Naive B cell (primary cell): ENCODE measurements around the gene ACTR8. TPM values are rescaled to one million over a fixed set of nuclear protein-coding genes. Genes with fewer than 3 reads are reported as not detected.
A peak's percentile ranks its signal among the peaks of the same experiment; 100 is the strongest.

Experiments used
- ATAC-seq, 2 donors: fragments of 150-1000 bp; cut with Tn5 transposase; 2 replicates each; pipeline ENCODE4 v1.10.0; 2021; ENCODE audit warnings: low read depth in 2 of 2, mild to moderate bottlenecking in 2 of 2, moderate library complexity in 2 of 2
- DNase-seq: peaks from one replicate; pipeline ENCODE4 v3.0.0; 2022
- H3K27ac Mint-ChIP-seq, 6 donors: one replicate each; pipeline ENCODE4 v1.8.0; 2020 to 2022; ENCODE audit warnings: mild to moderate bottlenecking in 6 of 6, mixed read lengths in 6 of 6, moderate library complexity in 5 of 6, inconsistent platforms in 2 of 6
- H3K27me3 Mint-ChIP-seq, 3 donors: one replicate each; pipeline ENCODE4 v1.8.0; 2021 to 2022; ENCODE audit warnings: mixed read lengths in 3 of 3, mild to moderate bottlenecking in 1 of 3
- H3K36me3 Mint-ChIP-seq, 2 donors: one replicate each; pipeline ENCODE4 v1.8.0; 2020 to 2022; ENCODE audit warnings: mixed read lengths in 2 of 2, inconsistent platforms in 1 of 2, mild to moderate bottlenecking in 1 of 2
- H3K4me1 Mint-ChIP-seq, 3 donors: one replicate each; pipeline ENCODE4 v1.8.0; 2020 to 2022; ENCODE audit warnings: mixed read lengths in 3 of 3, inconsistent platforms in 1 of 3, mild to moderate bottlenecking in 1 of 3, moderate library complexity in 1 of 3
- H3K4me3 Mint-ChIP-seq, 8 donors: one replicate each; pipeline ENCODE4 v1.8.0; 2020 to 2022; ENCODE audit warnings: mild to moderate bottlenecking in 8 of 8, mixed read lengths in 8 of 8, moderate library complexity in 8 of 8, inconsistent platforms in 2 of 8
- H3K9me3 Mint-ChIP-seq, 7 donors: one replicate each; pipeline ENCODE4 v1.8.0; 2020 to 2022; ENCODE audit warnings: mixed read lengths in 7 of 7, mild to moderate bottlenecking in 5 of 7, inconsistent platforms in 2 of 7, moderate library complexity in 1 of 7
- polyA plus RNA-seq, 6 donors: library from polyadenylated mRNA; unstranded; fragments of 300-500 nt; fragmentation: Illumina TruSeq; gene quantifications; one replicate each; pipeline ENCODE4 v1.2.3, GENCODE V29; 2021; ENCODE audit warnings: low read depth in 6 of 6

ACTR8 gene
- polyA plus RNA-seq, 6 donors from 2014 or later, result 8.3 to 26.6 (median 15.4) TPM

DNA sequence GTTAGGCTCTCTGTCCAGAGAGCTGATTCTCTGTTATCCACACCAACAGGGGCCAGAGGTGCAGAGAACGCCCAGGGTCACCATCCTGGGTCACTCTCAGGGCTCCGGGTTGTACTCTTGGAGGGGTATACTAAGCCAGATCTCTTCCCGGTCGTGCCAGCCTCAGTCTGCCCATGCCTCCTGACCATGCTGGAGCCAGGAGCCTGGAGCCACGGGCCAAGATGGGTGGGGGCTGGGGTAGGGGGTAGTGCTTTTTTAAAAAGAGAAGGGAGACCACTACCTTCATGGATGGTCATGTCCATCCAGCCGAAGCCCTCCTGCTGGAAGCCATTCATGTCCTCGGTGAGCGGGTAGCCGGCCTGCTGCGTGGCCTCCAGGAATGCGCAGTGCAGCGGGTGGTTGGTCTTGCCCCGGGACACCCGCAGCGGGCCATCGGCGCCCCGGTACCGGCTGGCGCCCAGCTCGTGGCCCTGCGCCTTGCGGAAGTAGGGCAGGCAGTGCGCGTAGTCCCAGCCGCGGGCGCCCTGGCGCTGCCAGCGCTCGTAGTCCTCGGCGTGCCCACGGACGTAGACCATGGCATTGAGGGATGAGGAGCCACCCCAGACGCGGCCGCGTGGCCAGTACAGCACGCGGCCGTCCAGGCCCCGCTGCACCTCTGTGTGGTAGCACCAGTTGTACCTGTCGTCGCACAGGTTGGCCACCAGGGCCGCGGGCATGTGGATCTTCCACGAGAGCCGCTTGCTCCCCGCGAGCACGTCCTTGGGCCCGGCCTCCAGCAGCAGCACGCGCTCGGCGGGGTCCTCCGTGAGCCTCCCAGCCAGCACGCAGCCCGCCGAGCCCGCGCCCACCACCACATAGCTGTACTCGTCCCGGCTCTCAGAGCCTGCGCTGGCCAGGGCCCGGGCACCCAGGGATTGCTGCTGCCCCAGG is 58.7 kb downstream of the ACTR8 start:
- no peak overlapping the region for H3K27ac Mint-ChIP-seq
- peaks cover 0 to 3% (median 0%) of the 10 kb centered on the region in 3 donors for H3K4me1 Mint-ChIP-seq
- peaks cover 0 to 16% (median 3%) of the 10 kb centered on the region in 3 donors for H3K27me3 Mint-ChIP-seq
- H3K36me3 Mint-ChIP-seq, result no peaks in the 10 kb centered on the region
- H3K4me3 Mint-ChIP-seq, result no peak overlapping the region
- DNase-seq (no peak), ATAC-seq (no peak)
- peaks cover 0 to 2% (median 0%) of the 10 kb centered on the region in 7 donors for H3K9me3 Mint-ChIP-seq

DNA sequence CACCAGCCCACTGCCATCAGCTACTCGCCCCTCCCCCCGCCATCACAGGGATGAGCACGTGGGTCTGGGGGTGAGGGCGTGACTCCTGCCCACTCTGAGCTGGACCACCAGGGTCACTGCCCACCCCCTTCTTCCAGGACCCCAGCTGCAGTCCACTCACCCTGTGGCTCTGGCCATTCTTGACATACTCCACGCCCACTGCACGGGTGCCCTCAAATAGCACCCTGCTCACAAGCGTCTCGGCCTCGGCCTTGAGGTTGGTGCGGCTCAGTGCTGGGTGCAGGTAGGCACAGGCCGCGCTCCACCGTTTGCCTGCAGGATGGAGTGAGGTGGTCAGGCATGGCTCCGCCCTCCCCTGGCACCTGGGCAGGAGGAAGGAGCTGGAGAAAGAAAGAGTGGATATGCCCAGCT is 59.6 kb downstream of the ACTR8 start:
- no peak for DNase-seq
- Mint-ChIP-seq H3K36me3 (no peaks in the 10 kb centered on the region), H3K27me3 (peaks cover 4 to 25% (median 6%) of the 10 kb centered on the region in 3 donors), H3K4me1 (peaks cover 0 to 3% (median 0%) of the 10 kb centered on the region in 3 donors), H3K27ac (no peak overlapping the region), H3K9me3 (peaks cover 0 to 2% (median 0%) of the 10 kb centered on the region in 7 donors), H3K4me3 (no peak overlapping the region)
- ATAC-seq, result no peak

DNA sequence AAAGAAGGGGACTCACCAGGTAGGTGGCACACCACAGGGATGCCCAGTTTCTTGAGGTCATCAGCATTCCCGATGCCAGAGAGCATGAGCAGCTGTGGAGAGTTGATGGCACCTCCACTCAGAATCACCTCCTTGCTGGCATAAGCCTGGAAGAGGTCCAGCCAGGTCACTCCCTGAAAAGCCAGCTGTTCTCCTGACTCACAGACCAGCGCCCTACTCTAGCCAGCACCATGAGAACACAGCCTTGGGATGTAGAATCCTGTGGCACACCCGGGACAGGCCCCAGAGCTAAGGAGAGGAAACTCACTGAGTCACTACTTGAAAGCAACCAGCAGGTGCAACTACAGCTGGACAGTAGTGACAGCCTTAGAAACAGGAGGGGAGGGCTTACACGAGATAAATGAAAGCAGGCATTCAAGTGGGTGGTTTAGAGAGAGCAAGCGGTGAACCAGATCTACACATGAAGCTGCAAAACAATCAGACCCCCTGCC is 60.3 kb downstream of the ACTR8 start:
- no peak overlapping the region for H3K4me3 Mint-ChIP-seq
- no peaks in the 10 kb centered on the region for H3K36me3 Mint-ChIP-seq
- H3K9me3 Mint-ChIP-seq, result peaks cover 0 to 2% (median 0%) of the 10 kb centered on the region in 7 donors
- ATAC-seq, result no peak
- no peak overlapping the region for H3K27ac Mint-ChIP-seq
- peaks cover 4 to 26% (median 6%) of the 10 kb centered on the region in 3 donors for H3K27me3 Mint-ChIP-seq
- no peak for DNase-seq
- peaks cover 0 to 3% (median 0%) of the 10 kb centered on the region in 3 donors for H3K4me1 Mint-ChIP-seq

DNA sequence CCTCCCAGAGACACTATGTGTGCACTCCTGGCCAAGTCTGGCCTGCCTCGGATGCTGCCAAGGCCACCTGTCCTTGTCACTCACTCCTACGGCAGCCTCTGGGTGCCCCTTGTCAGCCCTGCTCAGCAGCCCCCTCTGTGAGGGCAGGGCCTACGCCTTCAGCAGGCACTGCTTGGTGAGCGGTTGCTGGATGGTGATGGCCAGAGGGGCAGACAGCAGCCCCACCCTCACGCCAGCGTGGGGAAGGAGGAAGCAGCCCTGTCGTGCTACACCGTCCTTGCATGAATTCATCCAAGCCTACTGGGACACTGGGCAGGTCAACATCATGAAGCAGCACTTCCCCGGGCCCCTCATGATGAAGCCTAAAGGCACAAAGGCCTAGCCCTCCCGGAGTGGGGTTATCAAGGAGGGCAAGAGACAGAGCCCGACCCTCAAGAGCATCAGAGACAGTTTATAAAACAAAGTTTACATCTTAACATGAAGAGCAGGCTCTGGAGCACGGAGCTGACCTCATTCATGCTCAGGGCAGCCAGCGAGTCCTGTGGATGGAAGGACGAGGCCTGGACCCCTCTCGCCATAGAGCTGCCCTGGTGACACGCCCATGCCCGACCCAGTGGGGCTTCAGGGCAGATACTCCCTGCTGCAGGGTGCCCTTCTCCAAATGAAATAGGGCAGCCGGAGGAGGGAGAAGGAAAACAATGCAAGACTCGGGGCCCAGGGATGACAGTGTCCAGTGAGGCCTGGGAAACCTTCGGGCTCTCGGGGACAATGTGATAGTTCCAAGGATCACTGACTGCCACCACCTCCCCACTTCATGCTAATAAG is 61.0 kb downstream of the ACTR8 start:
- peaks cover 0 to 2% (median 0%) of the 10 kb centered on the region in 7 donors for H3K9me3 Mint-ChIP-seq
- peak overlapping the region in 1 of 8 donors; percentile 47 for H3K4me3 Mint-ChIP-seq
- peaks cover 4 to 26% (median 6%) of the 10 kb centered on the region in 3 donors for H3K27me3 Mint-ChIP-seq
- DNase-seq (no peak), ATAC-seq (no peak)
- peaks cover 0 to 3% (median 0%) of the 10 kb centered on the region in 3 donors for H3K4me1 Mint-ChIP-seq
- no peaks in the 10 kb centered on the region for H3K36me3 Mint-ChIP-seq
- no peak overlapping the region for H3K27ac Mint-ChIP-seq

DNA sequence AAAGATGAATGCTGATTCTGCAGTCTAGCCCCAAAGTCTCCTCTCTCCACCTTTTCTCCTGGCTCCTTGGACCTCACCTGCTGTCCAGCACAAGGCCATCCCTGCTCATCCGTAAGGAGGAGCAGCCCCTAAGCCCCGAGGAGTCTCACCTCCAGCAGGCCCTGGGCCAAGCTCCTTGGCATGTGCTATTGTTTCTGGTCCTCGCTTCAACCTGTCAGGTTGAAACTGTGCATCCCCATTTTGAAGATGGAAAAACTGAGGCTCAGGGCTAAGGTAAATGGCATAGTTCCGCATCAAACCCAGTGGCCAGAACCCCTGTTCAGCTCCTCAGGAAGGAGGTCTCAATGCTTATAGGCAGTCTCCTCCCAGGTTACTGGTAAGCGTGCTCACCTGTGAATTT is 61.9 kb downstream of the ACTR8 start:
- no peak for ATAC-seq
- H3K27ac Mint-ChIP-seq, result no peak overlapping the region
- H3K4me3 Mint-ChIP-seq, result no peak overlapping the region
- peaks cover 0 to 3% (median 0%) of the 10 kb centered on the region in 3 donors for H3K4me1 Mint-ChIP-seq
- DNase-seq, result no peak
- H3K27me3 Mint-ChIP-seq, result peaks cover 4 to 20% (median 6%) of the 10 kb centered on the region in 3 donors
- H3K9me3 Mint-ChIP-seq, result peaks cover 0 to under 1% (median 0%) of the 10 kb centered on the region in 7 donors
- no peaks in the 10 kb centered on the region for H3K36me3 Mint-ChIP-seq

DNA sequence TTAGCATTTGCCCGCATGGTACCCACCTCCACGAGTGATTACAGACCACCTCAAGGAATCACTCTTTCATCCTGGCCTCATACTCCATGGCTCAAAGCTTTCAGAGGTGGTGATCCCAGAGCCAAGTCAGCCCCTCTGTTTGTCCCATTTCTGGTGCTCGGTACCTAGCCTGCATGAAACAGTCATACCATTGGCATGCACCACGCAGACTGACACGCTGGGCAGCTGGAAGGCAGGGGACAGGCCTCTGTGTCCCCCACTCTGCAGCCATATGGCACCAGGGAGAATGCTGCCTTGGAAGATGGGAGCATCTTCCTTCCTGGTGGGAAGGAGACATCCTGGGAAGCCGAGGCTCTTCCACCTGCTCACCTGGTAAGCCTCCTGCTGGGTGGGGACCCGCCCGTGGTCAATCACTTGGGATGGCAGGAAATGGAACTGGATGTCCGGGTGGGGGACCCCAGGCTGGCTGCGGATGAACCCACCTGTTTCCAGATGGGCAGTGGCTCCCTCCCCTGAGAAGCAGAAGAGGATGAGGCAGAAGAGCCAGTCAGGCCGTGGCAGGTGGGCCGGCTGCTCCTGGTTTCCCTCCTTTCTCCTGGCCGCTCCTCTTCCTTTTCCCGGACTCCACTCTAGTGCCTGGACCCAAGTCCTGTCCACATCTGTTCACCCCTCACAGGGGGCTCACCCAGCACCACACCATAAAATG is 62.6 kb downstream of the ACTR8 start:
- Mint-ChIP-seq H3K9me3 (no peaks in the 10 kb centered on the region), H3K4me3 (no peak overlapping the region), H3K4me1 (peaks cover 0 to 3% (median 0%) of the 10 kb centered on the region in 3 donors), H3K36me3 (no peaks in the 10 kb centered on the region), H3K27me3 (peaks cover 4 to 16% (median 6%) of the 10 kb centered on the region in 3 donors), H3K27ac (no peak overlapping the region)
- no peak for ATAC-seq
- DNase-seq, result no peak

DNA sequence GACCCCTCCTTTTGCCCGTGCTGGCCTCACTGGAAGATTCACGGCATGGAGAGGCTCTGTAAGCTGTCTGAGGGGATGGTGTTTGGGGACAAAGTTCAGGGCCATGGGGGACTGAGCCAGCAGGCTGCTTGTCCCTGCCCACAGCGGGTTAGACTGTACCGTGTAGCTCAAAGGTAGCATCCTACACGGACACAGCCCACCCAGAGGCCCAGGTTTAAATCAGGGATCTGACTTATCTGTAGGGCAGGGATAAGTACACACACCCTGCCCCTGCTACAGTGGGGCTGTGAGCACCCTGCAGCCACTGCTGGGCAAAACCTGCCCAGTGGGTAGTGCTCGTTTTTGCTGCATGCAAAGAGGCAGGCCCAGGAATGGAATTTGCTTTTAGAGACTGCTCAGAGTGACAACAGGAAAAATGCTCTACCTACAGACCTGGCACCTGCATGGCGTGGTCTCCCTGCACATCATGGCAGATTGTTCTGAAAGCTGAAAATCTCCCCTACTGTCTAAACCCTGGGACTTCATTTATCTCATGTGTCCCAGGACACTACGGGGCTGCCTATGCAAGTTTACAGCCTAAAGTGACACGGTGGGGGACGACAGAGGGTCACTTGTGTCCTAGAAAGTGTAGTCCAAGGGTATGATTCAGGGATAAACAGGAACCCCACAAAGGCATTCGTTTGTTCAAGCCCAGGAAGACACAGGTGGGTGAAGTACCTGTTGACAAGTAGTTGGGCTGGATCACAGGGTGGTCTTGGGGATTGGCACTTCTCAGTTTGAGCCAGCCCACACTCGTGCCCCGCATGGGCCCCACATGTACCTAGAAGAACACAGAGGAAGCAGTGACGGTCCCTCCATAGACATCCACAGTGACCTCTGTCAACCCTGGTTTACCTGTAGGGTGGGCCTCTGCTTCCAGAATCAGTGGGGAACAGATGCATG is 63.5 kb downstream of the ACTR8 start:
- Mint-ChIP-seq H3K9me3 (no peaks in the 10 kb centered on the region), H3K36me3 (no peaks in the 10 kb centered on the region), H3K4me1 (peaks cover 0 to 3% (median 0%) of the 10 kb centered on the region in 3 donors), H3K4me3 (no peak overlapping the region), H3K27me3 (peaks cover 4 to 16% (median 6%) of the 10 kb centered on the region in 3 donors), H3K27ac (no peak overlapping the region)
- DNase-seq (no peak), ATAC-seq (no peak)

DNA sequence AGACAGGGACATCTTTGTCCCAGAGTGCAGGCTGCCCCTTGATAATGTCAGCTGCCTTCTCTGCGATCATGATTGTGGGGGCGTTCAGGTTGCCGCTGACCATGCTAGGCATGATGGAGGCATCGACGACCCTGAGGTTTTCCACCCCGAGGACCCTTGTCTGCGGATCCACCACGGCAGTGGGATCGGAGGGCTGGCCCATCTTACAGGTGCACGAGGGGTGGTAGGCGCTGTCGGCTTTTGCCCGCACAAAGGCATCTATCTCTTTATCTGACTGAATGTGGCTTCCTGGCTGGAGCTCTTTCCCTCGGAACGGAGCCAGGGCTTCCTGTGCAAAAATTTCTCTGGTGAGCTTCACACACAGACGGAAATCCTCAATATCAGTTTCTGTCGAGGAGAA is 64.1 kb downstream of the ACTR8 start:
- H3K4me3 Mint-ChIP-seq, result no peak overlapping the region
- H3K36me3 Mint-ChIP-seq, result no peaks in the 10 kb centered on the region
- H3K27ac Mint-ChIP-seq, result no peak overlapping the region
- H3K9me3 Mint-ChIP-seq, result no peaks in the 10 kb centered on the region
- ATAC-seq (no peak), DNase-seq (no peak)
- peaks cover 4 to 16% (median 6%) of the 10 kb centered on the region in 3 donors for H3K27me3 Mint-ChIP-seq
- H3K4me1 Mint-ChIP-seq, result peaks cover 0 to 3% (median 0%) of the 10 kb centered on the region in 3 donors

DNA sequence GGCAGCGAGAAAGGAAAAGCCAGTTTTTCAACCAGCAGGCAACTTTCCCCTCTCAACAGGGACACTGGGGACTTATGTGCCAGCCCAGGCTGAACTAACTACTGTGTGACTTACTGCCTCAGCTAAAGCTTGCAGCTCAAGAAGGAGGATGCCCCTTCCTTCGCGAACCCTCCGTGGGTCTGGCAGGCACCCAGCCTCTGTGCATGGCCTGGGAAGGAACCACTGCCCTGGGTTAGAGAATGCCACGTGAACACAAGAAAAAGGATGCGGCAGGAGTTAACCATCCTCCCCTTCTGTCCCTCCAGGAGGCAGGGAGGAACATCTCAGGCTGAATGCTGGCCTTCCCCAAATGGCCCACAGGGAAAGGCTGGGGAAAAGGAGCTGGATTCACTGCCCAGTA is 64.7 kb downstream of the ACTR8 start:
- no peaks in the 10 kb centered on the region for H3K9me3 Mint-ChIP-seq
- no peaks in the 10 kb centered on the region for H3K36me3 Mint-ChIP-seq
- H3K27ac Mint-ChIP-seq, result no peak overlapping the region
- peaks cover 4 to 16% (median 6%) of the 10 kb centered on the region in 3 donors for H3K27me3 Mint-ChIP-seq
- H3K4me3 Mint-ChIP-seq, result no peak overlapping the region
- ATAC-seq (no peak), DNase-seq (no peak)
- peaks cover 0 to 3% (median 0%) of the 10 kb centered on the region in 3 donors for H3K4me1 Mint-ChIP-seq
